Measurements from ENCODE around the gene KRTAP9-6.
"Not testable (repeated sequence)": the region's sequence is repeated elsewhere in the genome, so short reads cannot be mapped to it uniquely, and the experiment has no call there.

The KRTAP9-6 gene

DNA sequence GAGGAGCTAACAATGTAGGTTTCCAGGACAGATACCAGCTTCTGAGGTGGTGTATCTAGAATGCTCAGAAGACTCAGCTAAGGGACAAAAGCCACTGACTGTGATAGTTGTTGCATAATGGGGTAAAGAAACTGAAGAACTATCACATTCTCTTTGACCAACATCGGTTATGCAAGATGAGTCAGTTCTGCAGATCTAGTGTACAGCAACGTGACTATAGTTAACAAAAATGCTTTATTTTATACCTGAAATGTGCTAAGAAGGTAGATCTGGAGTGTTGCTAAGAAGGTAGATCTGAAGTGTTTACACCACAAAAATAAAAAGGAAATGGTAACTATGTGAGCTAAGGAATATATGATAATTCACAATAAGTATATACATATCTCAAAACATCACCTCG, 2.5 kb downstream of the KRTAP9-6 start:
- TF ChIP-seq, protein P1, sequence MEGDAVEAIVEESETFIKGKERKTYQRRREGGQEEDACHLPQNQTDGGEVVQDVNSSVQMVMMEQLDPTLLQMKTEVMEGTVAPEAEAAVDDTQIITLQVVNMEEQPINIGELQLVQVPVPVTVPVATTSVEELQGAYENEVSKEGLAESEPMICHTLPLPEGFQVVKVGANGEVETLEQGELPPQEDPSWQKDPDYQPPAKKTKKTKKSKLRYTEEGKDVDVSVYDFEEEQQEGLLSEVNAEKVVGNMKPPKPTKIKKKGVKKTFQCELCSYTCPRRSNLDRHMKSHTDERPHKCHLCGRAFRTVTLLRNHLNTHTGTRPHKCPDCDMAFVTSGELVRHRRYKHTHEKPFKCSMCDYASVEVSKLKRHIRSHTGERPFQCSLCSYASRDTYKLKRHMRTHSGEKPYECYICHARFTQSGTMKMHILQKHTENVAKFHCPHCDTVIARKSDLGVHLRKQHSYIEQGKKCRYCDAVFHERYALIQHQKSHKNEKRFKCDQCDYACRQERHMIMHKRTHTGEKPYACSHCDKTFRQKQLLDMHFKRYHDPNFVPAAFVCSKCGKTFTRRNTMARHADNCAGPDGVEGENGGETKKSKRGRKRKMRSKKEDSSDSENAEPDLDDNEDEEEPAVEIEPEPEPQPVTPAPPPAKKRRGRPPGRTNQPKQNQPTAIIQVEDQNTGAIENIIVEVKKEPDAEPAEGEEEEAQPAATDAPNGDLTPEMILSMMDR (conservative IDR thresholded peaks at IDR 0.05; ENCODE audit: low read depth, low read length): no peak
- no peak overlapping the region for H3K4me3 ChIP-seq (ENCODE audit: low read length)
- no peak for DNase-seq (ENCODE audit: low read depth)

DNA sequence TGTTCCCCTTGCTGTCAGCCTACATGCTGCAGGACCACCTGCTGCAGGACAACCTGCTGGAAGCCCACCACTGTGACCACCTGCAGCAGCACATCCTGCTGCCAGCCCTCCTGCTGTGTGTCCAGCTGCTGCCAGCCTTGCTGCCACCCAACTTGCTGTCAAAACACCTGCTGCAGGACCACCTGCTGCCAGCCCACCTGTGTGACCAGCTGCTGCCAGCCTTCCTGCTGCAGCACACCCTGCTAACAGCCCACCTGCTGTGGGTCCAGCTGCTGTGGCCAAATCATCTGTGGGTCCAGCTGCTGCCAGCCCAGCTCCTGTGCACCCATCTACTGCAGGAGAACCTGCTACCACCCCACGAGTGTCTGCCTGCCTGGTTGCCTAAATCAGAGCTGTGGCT, 6.1 kb downstream of the KRTAP9-6 start:
- DNase-seq (ENCODE audit: low read depth); H3K4me3 ChIP-seq (ENCODE audit: low read length): not testable (repeated sequence)

DNA sequence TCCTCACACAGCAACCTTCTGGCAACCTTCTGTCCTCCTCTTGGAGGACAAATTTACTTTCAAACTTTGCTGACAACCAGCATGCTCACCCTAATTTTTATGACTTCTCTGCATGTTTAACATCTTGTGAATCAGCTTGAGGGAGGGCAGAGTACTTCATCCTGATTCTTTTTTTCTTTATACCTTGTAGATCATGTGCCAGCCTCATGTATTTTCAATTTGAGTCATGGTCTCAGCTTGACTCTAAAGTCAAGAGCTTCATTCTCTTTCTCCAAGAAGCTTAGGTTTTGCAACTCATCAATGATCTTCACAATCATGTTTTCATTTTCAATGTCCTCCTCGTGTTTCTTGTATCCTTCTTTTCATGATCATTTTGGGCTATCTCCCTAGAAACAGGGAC, 6.7 kb downstream of the KRTAP9-6 start:
- no peak overlapping the region for H3K4me3 ChIP-seq (ENCODE audit: low read length)
- TF ChIP-seq, protein P1 (conservative IDR thresholded peaks at IDR 0.05; ENCODE audit: low read depth, low read length): no peak
- DNase-seq (ENCODE audit: low read depth): no peak

DNA sequence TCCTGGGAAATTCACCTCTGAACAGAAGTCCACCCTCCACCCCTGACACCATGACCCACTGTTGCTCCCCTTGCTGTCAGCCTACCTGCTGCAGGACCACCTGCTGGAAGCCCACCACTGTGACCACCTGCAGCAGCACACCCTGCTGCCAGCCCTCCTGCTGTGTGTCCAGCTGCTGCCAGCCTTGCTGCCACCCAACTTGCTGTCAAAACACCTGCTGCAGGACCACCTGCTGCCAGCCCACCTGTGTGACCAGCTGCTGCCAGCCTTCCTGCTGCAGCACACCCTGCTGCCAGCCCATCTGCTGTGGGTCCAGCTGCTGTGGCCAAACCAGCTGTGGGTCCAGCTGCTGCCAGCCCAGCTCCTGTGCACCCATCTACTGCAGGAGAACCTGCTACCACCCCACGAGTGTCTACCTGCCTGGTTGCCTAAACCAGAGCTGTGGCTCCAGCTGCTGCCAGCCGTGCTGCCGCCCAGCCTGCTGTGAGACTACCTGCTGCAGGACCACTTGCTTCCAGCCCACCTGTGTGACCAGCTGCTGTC, 10.5 kb downstream of the KRTAP9-6 start, which contains the start of gene KRTAP9-7:
TSS of gene KRTAP9-7 (plus strand) at position 51 of the 543 bp plus-strand sequence. CDS start at position 51, 0 bp downstream.
- H3K4me3 ChIP-seq (ENCODE audit: low read length); DNase-seq (ENCODE audit: low read depth): not testable (repeated sequence)

DNA sequence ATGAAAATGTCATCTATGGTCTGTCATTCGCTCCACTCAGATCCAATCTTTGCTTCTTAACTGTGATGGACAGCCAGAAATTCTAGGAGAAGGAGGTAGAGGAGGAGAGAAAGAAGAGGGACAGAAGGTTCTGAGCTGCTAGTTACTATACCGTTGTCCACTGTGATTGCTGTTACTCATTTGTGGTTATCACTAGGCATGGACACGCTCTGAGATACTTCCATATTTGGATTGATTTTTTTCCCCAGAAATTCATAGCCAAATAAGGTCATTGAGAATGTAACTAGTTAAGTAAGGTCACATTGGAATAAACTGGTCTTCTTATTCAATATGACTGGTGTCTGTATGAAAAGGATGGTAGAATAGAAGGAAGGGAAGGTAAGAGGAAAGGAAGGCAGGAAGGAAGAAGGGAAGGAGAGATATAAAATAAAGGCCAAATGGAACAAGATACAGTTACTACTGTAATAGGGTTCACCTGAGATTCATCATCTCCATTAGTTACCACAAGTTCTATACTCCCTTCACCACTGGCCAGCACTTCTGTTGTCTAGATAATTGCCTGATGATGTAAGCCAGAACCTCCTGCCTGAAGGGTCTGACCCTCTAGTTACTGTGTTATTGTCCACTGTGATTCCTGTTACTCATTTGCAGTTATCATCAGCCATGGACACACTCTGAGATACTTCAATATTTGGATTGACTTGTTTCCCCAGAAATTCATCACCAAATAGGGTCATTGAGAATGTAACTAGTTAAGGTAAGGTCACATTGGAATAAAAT, 13.2 kb downstream of the KRTAP9-6 start:
- TF ChIP-seq, protein P1 (conservative IDR thresholded peaks at IDR 0.05; ENCODE audit: low read depth, low read length): no peak
- DNase-seq (ENCODE audit: low read depth): no peak
- no peak overlapping the region for H3K4me3 ChIP-seq (ENCODE audit: low read length)

DNA sequence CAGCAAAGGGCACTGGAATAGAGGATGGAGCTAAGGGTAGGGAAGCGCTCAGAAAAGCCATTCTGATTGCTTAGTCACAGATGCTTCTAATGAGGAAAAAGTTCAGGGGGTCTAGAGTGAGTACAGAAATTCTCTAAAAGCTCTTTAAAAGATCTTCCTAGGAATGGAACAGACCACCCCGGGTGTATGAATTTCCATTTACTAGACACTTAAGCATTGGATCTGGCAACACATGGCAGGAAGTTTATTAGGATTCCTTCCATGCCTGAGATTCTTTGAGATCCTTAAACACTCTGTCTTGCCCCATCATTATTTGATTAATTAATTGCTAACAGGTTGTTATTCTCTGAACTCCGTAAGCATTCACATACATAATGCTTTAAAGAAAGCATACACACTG, 18.9 kb downstream of the KRTAP9-6 start:
- peak; percentile 7 for DNase-seq (ENCODE audit: low read depth)
- TF ChIP-seq, protein P1 (conservative IDR thresholded peaks at IDR 0.05; ENCODE audit: low read depth, low read length): no peak

DNA sequence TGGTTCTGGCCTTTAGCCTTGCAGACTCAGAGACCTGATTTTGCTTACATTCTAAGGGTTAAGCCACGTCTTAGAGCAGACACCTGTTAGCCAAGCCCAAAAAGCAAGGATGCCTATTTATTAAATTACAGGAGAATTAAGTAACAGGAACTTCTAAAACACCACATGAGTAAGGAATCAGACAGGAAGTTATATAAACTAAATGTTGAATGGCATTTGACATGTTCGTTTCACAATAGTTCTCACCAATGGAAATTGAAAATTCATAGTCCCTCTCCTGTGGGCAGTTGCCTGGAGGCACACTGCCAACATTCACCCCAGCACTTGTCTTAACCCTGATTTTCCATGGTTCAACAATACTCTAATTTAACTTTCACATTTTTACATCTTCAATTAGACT, 19.4 kb downstream of the KRTAP9-6 start:
- TF ChIP-seq, protein P1 (conservative IDR thresholded peaks at IDR 0.05; ENCODE audit: low read depth, low read length): no peak
- DNase-seq (ENCODE audit: low read depth): no peak
- no peak overlapping the region for H3K4me3 ChIP-seq (ENCODE audit: low read length)

More for the DNA sequence above, 18.9 kb downstream of the KRTAP9-6 start:
- no peak overlapping the region for H3K4me3 ChIP-seq (ENCODE audit: low read length)

DNA sequence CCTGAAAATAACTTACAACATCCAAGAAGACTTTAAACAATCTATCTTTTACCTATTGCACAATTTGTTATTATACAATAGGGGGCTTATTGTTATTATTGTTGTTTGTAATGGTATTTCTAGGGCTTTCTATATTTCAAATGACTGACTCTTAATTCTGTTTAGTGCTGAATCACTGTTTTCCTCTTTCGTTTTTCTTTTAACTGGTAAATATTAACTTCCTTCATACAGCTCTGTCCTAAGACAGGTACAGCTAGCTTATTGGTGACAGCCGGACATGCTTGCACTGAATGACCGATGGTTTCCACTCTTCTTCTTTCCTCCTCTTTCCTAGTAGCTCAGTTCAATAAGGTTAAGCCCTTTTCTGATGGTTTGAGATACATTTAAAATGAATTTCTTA, 21.9 kb downstream of the KRTAP9-6 start:
- TF ChIP-seq, protein P1 (conservative IDR thresholded peaks at IDR 0.05; ENCODE audit: low read depth, low read length): no peak
- no peak overlapping the region for H3K4me3 ChIP-seq (ENCODE audit: low read length)
- DNase-seq (ENCODE audit: low read depth): no peak

All from retinal pigment epithelial cell (primary cell).